Liver (tissue), 2 donors: ENCODE data around the gene PARD3B.

ENCODE experiments used
- CTCF ChIP-seq: fragments of 150-350 bp; IDR thresholded peaks from 2 replicates; pipeline ENCODE4 v1.5.1; 2017; ENCODE audit warnings: improper control_type of control experiment, low read depth, low read length; ENCODE audit not compliant: missing input control
- TF ChIP-seq, protein P1 (sequence below): IDR thresholded peaks from 2 replicates; pipeline ENCODE4 v1.6.1; 2016; ENCODE audit warnings: antibody characterized with exemption
- donor health status: healthy.

- no peak for TF ChIP-seq CTCF
- TF ChIP-seq, protein P1, sequence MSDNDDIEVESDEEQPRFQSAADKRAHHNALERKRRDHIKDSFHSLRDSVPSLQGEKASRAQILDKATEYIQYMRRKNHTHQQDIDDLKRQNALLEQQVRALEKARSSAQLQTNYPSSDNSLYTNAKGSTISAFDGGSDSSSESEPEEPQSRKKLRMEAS = no peak
Measured at GRCh38 chr2:205352593-205352992, 807.3 kb downstream of the PARD3B start.
